ENCODE measurements around the gene FREM1.

- TF ChIP-seq CTCF (IDR thresholded peaks at IDR 0.05; ENCODE audit: insufficient read depth, low read depth, low read length) (no peak), EZH2 (IDR thresholded peaks at IDR 0.05; ENCODE audit: insufficient read depth, low read length) (no peak)
These were observed 27.0 kb upstream of the FREM1 start for GRCh38 chr9:14937216-14937615.
